Measurements from ENCODE around the gene BIN1.

Gene BIN1

DNA sequence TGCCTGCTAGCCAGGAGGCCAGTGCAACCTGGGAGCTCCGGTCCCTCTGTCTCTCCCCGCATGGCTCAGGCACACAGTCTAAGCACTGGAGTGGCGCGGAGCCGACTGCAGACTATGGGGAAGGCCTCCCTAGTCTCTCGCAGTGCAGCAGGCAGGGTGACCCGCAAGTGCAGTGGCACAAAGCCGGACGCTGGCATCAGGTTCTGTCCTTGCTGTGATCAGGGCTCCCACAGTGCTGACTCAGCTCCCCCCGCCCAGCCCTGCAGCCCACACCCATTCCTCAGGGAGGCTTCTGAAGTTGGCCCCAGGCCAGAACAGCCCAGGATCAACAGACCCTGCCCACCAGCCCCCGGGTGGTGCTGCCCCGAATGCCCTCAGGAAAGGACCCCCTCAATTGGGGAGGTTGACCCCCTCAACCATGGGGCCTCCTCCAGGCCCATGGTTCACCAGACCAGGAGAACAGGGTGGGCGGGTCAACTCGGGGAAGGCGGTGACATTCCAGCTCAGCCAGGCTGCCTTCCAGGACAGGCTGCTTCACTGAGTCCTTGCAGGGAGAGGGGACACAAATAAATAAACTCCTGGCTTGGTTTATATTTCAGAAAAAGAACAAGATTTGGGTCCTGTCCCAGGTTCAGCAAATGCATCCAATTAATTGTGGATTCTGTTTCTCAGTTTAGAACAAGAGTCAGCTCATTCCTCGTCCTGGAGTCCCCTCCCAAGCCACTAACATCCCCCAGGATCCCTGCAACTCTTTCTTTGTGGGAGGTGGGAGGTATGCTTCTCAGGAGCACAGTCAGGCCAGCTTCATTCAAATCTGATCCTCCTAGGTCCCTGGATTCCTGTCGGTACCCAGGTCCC, 12.2 kb downstream of the BIN1 start:
- no peaks in the 10 kb centered on the region for H3K4me1 ChIP-seq (ENCODE audit: insufficient read depth, low read length)
- DNase-seq (no peak), ATAC-seq (ENCODE audit: insufficient read depth, low read depth) (no peak)
- no peak for TF ChIP-seq EZH2 (IDR thresholded peaks at IDR 0.05; ENCODE audit: borderline replicate concordance, low read depth, low read length, severe bottlenecking)
- TF ChIP-seq, protein P1, sequence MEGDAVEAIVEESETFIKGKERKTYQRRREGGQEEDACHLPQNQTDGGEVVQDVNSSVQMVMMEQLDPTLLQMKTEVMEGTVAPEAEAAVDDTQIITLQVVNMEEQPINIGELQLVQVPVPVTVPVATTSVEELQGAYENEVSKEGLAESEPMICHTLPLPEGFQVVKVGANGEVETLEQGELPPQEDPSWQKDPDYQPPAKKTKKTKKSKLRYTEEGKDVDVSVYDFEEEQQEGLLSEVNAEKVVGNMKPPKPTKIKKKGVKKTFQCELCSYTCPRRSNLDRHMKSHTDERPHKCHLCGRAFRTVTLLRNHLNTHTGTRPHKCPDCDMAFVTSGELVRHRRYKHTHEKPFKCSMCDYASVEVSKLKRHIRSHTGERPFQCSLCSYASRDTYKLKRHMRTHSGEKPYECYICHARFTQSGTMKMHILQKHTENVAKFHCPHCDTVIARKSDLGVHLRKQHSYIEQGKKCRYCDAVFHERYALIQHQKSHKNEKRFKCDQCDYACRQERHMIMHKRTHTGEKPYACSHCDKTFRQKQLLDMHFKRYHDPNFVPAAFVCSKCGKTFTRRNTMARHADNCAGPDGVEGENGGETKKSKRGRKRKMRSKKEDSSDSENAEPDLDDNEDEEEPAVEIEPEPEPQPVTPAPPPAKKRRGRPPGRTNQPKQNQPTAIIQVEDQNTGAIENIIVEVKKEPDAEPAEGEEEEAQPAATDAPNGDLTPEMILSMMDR (IDR thresholded peaks at IDR 0.05; ENCODE audit: borderline replicate concordance, extremely low read depth, low read length, poor library complexity, severe bottlenecking): no peak
- H3K4me3 ChIP-seq (ENCODE audit: low read depth in 1 of 2, low read length in 2 of 2): no peak overlapping the region
- H3K9ac ChIP-seq (ENCODE audit: low read depth, low read length): no peak overlapping the region
- H4K20me1 ChIP-seq (ENCODE audit: insufficient read depth, low read length): no peaks in the 10 kb centered on the region
- no peak overlapping the region for H3K27ac ChIP-seq (ENCODE audit: low read length)
- H3K4me2 ChIP-seq (ENCODE audit: insufficient read depth, low read length): no peak overlapping the region
- H3K27me3 ChIP-seq (ENCODE audit: insufficient read depth, low read length, poor library complexity): no peaks in the 10 kb centered on the region
- H3K9me3 ChIP-seq (ENCODE audit: insufficient read depth, low read length, severe bottlenecking): no peaks in the 10 kb centered on the region
- H2AFZ ChIP-seq (ENCODE audit: low read depth, low read length): no peak overlapping the region
- no peaks in the 10 kb centered on the region for H3K79me2 ChIP-seq (ENCODE audit: insufficient read depth, low read length)
- no peaks in the 10 kb centered on the region for H3K36me3 ChIP-seq (ENCODE audit: insufficient read depth, low read length)

DNA sequence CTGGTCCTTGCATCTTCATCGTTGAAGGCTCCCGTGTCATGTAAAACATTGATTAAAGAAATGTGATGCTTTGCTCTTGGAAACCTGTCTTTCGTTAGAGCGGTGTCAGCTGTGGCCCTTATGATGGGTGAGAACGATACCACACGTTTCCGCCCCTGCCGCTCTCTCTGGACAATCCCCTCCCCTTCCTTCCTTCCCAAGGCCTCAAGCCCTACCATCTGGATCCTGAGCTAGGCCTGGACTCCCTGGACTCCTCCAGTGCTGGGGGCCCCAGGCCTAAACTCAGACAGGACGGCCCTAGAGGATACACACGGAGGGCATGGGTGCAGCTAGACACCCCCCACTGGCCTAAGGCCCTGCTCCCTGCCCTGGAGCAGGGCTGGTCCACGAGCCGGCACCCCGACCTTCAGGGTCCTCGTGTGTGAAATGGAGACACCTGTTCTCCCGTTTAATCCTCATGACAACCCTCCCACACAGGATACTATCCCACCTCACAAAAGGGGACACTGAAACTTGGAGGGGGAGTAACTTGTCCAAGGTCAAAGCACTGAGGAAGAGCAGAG, 13.2 kb downstream of the BIN1 start:
- TF ChIP-seq, protein P1 (IDR thresholded peaks at IDR 0.05; ENCODE audit: borderline replicate concordance, extremely low read depth, low read length, poor library complexity, severe bottlenecking): no peak
- no peak for TF ChIP-seq EZH2 (IDR thresholded peaks at IDR 0.05; ENCODE audit: borderline replicate concordance, low read depth, low read length, severe bottlenecking)
- no peak for ATAC-seq (ENCODE audit: insufficient read depth, low read depth)
- Histone ChIP-seq H2AFZ (ENCODE audit: low read depth, low read length) (no peak overlapping the region), H3K4me3 (ENCODE audit: low read depth in 1 of 2, low read length in 2 of 2) (no peak overlapping the region), H4K20me1 (ENCODE audit: insufficient read depth, low read length) (no peaks in the 10 kb centered on the region), H3K27ac (ENCODE audit: low read length) (no peak overlapping the region), H3K9me3 (ENCODE audit: insufficient read depth, low read length, severe bottlenecking) (no peaks in the 10 kb centered on the region), H3K27me3 (ENCODE audit: insufficient read depth, low read length, poor library complexity) (no peaks in the 10 kb centered on the region), H3K9ac (ENCODE audit: low read depth, low read length) (no peak overlapping the region), H3K4me1 (ENCODE audit: insufficient read depth, low read length) (no peaks in the 10 kb centered on the region), H3K4me2 (ENCODE audit: insufficient read depth, low read length) (no peak overlapping the region), H3K36me3 (ENCODE audit: insufficient read depth, low read length) (no peaks in the 10 kb centered on the region), H3K79me2 (ENCODE audit: insufficient read depth, low read length) (no peaks in the 10 kb centered on the region)
- DNase-seq: no peak

GRCh38 chr2:127092901-127093516, 13.9 kb downstream of the BIN1 start:
- DNase-seq (no peak), ATAC-seq (ENCODE audit: insufficient read depth, low read depth) (no peak)
- H3K9ac ChIP-seq (ENCODE audit: low read depth, low read length): no peak overlapping the region
- H3K9me3 ChIP-seq (ENCODE audit: insufficient read depth, low read length, severe bottlenecking): no peaks in the 10 kb centered on the region
- H3K4me2 ChIP-seq (ENCODE audit: insufficient read depth, low read length): no peak overlapping the region
- no peaks in the 10 kb centered on the region for H3K79me2 ChIP-seq (ENCODE audit: insufficient read depth, low read length)
- no peaks in the 10 kb centered on the region for H3K36me3 ChIP-seq (ENCODE audit: insufficient read depth, low read length)
- H3K27ac ChIP-seq (ENCODE audit: low read length): no peak overlapping the region
- no peak overlapping the region for H2AFZ ChIP-seq (ENCODE audit: low read depth, low read length)
- no peaks in the 10 kb centered on the region for H3K27me3 ChIP-seq (ENCODE audit: insufficient read depth, low read length, poor library complexity)
- TF ChIP-seq EZH2 (IDR thresholded peaks at IDR 0.05; ENCODE audit: borderline replicate concordance, low read depth, low read length, severe bottlenecking): no peak
- TF ChIP-seq, protein P1 (IDR thresholded peaks at IDR 0.05; ENCODE audit: borderline replicate concordance, extremely low read depth, low read length, poor library complexity, severe bottlenecking): no peak
- no peaks in the 10 kb centered on the region for H3K4me1 ChIP-seq (ENCODE audit: insufficient read depth, low read length)
- no peak overlapping the region for H3K4me3 ChIP-seq (ENCODE audit: low read depth in 1 of 2, low read length in 2 of 2)
- H4K20me1 ChIP-seq (ENCODE audit: insufficient read depth, low read length): no peaks in the 10 kb centered on the region

Measured in DND-41 (cell line).